Stomach (tissue), 4 donors: ENCODE results near the gene SIX3.

ENCODE experiments used
- CTCF ChIP-seq, 7 experiments: fragments of 450-650 bp in 4 of 7; fragments of 200-600 bp in 3 of 7; sonication (generic) in 3 of 7; IDR thresholded peaks; one replicate each; pipeline ENCODE4 v1.5.1; 2016 to 2019; ENCODE audit warnings: antibody characterized with exemption in 7 of 7, control low read depth in 2 of 7, mild to moderate bottlenecking in 1 of 7
- EP300 ChIP-seq: sonication (generic); formaldehyde crosslinking; IDR thresholded peaks from one replicate; pipeline ENCODE4 v1.6.1; 2017; ENCODE audit warnings: antibody characterized with exemption

- TF ChIP-seq CTCF (IDR thresholded peaks at IDR 0.05) (no peak), EP300 (no peak)
These were observed 25.6 kb downstream of the SIX3 start for GRCh38 chr2:44967056-44967455.
